Fibroblast of lung (primary cell): ENCODE measurements around the gene LINGO3. TPM values are rescaled to one million over a fixed set of nuclear protein-coding genes. Genes with fewer than 3 reads are reported as not detected.

Experiments used
- DNase-seq, 2 donors: peaks; one replicate each; pipeline versions ENCODE4 v3.0.0 to v3.0.0-alpha.2; 2010; ENCODE audit warnings: low read depth in 2 of 2
- H2AFZ ChIP-seq: 2 replicates; pipeline ENCODE4 v1.5.1; 2012; ENCODE audit warnings: low read length, control low read depth, inconsistent platforms
- H3K27ac ChIP-seq: 2 replicates; pipeline ENCODE4 v1.5.1; 2011; ENCODE audit warnings: low read length, control low read depth; ENCODE audit not compliant: insufficient read depth
- H3K27me3 ChIP-seq: 2 replicates; pipeline ENCODE4 v1.5.1; 2011; ENCODE audit warnings: mild to moderate bottlenecking, low read length; ENCODE audit not compliant: control insufficient read depth, insufficient read depth
- H3K36me3 ChIP-seq: 2 replicates; pipeline ENCODE4 v1.5.1; 2011; ENCODE audit warnings: low read length; ENCODE audit not compliant: control insufficient read depth, insufficient read depth
- H3K4me1 ChIP-seq: 2 replicates; pipeline ENCODE4 v1.5.1; 2011; ENCODE audit warnings: low read length; ENCODE audit not compliant: control insufficient read depth, insufficient read depth; ENCODE audit errors: extremely low read depth
- H3K4me2 ChIP-seq: 2 replicates; pipeline ENCODE4 v1.5.1; 2011; ENCODE audit warnings: low read length, control low read depth; ENCODE audit not compliant: insufficient read depth; ENCODE audit errors: extremely low read depth
- H3K4me3 ChIP-seq, 4 experiments: fragments of 200-600 bp in 1 of 4; sonication (generic) in 1 of 4; replicated peaks in 1 of 4; 2 replicates each; pipeline ENCODE4 v1.5.1; 2011 to 2016; ENCODE audit warnings: low read length in 4 of 4, low read depth in 3 of 4, mild to moderate bottlenecking in 3 of 4, control low read depth in 2 of 4, inconsistent platforms in 1 of 4, mixed read lengths in 1 of 4; ENCODE audit not compliant: insufficient read depth in 1 of 4; ENCODE audit errors: control extremely low read depth in 1 of 4
- H3K79me2 ChIP-seq: 2 replicates; pipeline ENCODE4 v1.5.1; 2012; ENCODE audit warnings: mild to moderate bottlenecking, low read length, inconsistent platforms; ENCODE audit not compliant: control insufficient read depth, insufficient read depth
- H3K9ac ChIP-seq: 2 replicates; pipeline ENCODE4 v1.5.1; 2011; ENCODE audit warnings: mild to moderate bottlenecking, low read length, control low read depth; ENCODE audit not compliant: insufficient read depth
- H3K9me3 ChIP-seq: 2 replicates; pipeline ENCODE4 v1.5.1; 2012; ENCODE audit warnings: low read depth, low read length; ENCODE audit not compliant: control insufficient read depth, insufficient read depth
- H4K20me1 ChIP-seq: 2 replicates; pipeline ENCODE4 v1.5.1; 2011; ENCODE audit warnings: low read length; ENCODE audit not compliant: control insufficient read depth, insufficient read depth; ENCODE audit errors: extremely low read depth
- CTCF ChIP-seq, 2 donors: IDR thresholded peaks in 1 of 2; conservative IDR thresholded peaks in 1 of 2; 1 replicate in 1 of 2; 2 replicates in 1 of 2; pipeline ENCODE4 v1.5.1; 2011 to 2012; ENCODE audit warnings: low read length in 2 of 2, control low read depth in 1 of 2, inconsistent platforms in 1 of 2, low read depth in 1 of 2, mild to moderate bottlenecking in 1 of 2
- EZH2 ChIP-seq: IDR thresholded peaks from 2 replicates; pipeline ENCODE4 v1.5.1; 2012; ENCODE audit warnings: low read length, control low read depth, mild to moderate bottlenecking; ENCODE audit errors: missing control alignments
- polyA plus RNA-seq, 2 donors: library from polyadenylated mRNA; depleted of rRNA in 1 of 2; stranded (reverse) in 1 of 2; unstranded in 1 of 2; fragments of >200 nt; gene quantifications; 2 replicates each; pipeline ENCODE4 v1.2.1, GENCODE V29; 2011 to 2012; ENCODE audit warnings: missing spikeins in 1 of 2
- total RNA-seq: library from RNA; depleted of rRNA; stranded (reverse); fragments of >200 nt; gene quantifications from 2 replicates; pipeline ENCODE4 v1.2.1, GENCODE V29; 2014

LINGO3 gene
- total and polyA plus RNA-seq, 2 donors (not counting 1 experiment from before 2014, with no cell fraction given): not detected

- H3K4me1 ChIP-seq: peaks cover 15% of the 10 kb centered on the region
- H3K4me3 ChIP-seq: peak overlapping the region; percentile 47 to 99 (median 62)
- TF ChIP-seq CTCF (conservative IDR thresholded peaks at IDR 0.05 in 1 of 2, IDR thresholded peaks at IDR 0.05 in 1 of 2; ENCODE audit: low read depth in 1 of 2, low read length in 2 of 2) (no peak), EZH2 (no peak)
- no peaks in the 10 kb centered on the region for H3K9me3 ChIP-seq
- H3K9ac ChIP-seq: peak overlapping the region; percentile 34
- no peak overlapping the region for H3K27ac ChIP-seq
- no peaks in the 10 kb centered on the region for H3K27me3 ChIP-seq
- H3K79me2 ChIP-seq: peaks cover 43% of the 10 kb centered on the region
- H3K4me2 ChIP-seq: peak overlapping the region; percentile 36
- DNase-seq: no peak
- H2AFZ ChIP-seq: no peak overlapping the region
- peaks cover 10% of the 10 kb centered on the region for H3K36me3 ChIP-seq
- peaks cover 4% of the 10 kb centered on the region for H4K20me1 ChIP-seq
Measured at GRCh38 chr19:2268861-2269243, 39.1 kb downstream of the LINGO3 start.

DNA sequence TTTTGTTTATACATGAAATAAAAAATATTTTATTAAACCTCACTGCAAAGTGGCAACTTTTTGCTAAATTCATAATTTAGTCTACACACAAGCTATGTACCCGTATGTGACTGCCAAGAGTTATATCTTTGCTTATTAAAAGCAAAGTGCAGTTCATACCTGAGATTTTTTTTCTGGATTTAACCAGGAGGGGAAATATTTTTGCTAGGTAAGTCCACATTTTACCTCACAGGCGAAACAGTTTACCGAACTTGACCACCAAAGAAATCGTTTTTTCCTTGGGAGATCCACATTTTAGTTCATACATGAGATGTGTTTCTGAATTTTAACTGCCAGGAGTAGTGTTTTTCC lies 39.5 kb downstream of the LINGO3 start:
- H3K9ac ChIP-seq: no peak overlapping the region
- no peaks in the 10 kb centered on the region for H3K27me3 ChIP-seq
- no peak overlapping the region for H3K27ac ChIP-seq
- no peak overlapping the region for H3K4me2 ChIP-seq
- peaks cover 9% of the 10 kb centered on the region for H3K36me3 ChIP-seq
- peaks cover 4% of the 10 kb centered on the region for H4K20me1 ChIP-seq
- H3K4me3 ChIP-seq: peak overlapping the region in 1 of 4 experiments; percentile 74
- H3K79me2 ChIP-seq: peaks cover 40% of the 10 kb centered on the region
- peaks cover 14% of the 10 kb centered on the region for H3K4me1 ChIP-seq
- no peak overlapping the region for H2AFZ ChIP-seq
- no peak for DNase-seq
- TF ChIP-seq CTCF (conservative IDR thresholded peaks at IDR 0.05 in 1 of 2, IDR thresholded peaks at IDR 0.05 in 1 of 2; ENCODE audit: low read depth in 1 of 2, low read length in 2 of 2): no peak
- no peak for TF ChIP-seq EZH2
- no peaks in the 10 kb centered on the region for H3K9me3 ChIP-seq

DNA sequence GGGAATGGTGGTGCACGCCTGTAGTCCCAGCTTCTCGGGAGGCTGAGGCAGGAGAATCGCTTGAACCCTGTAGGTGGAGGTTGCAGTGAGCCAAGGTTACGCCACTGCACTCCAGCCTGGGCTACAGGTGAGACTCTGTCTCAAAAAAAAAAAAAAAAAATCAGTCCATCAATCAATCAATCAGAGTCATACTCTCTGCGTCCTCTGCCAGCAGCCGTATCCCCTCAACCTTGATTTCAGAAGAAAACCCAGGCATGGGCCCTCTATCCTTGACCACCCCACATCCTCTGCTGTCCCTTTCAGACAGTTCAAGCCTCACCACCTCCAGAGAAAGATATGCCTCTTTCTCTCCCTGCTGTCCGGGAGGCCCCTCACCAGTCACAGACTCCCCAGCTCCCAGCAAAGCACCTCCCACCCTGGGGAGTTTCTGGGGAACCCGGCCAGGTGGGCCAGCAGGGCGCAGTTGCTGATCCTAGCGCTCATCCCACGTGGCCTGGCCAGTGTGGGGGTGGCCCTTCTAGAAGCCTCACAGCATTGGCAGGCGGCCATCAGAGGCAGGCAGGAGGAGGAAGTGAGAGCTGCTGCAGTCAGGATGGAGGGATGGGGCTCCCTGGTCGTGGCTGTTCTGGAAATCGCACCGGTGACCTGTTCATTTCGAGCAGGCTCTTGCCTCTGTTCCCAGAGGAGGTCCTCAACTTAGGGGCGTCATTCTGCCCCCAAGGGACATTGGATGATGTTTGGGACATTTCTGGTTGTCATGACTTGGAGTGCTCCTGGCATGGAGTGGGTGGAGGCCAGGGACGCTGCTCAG lies 41.6 kb downstream of the LINGO3 start:
- Histone ChIP-seq H2AFZ (peak overlapping the region; percentile 73), H3K79me2 (peaks cover 19% of the 10 kb centered on the region), H3K4me1 (peaks cover 8% of the 10 kb centered on the region), H3K27ac (no peak overlapping the region), H3K9ac (no peak overlapping the region), H3K9me3 (no peaks in the 10 kb centered on the region), H3K4me3 (no peak overlapping the region), H3K4me2 (no peak overlapping the region), H3K27me3 (no peaks in the 10 kb centered on the region), H4K20me1 (no peaks in the 10 kb centered on the region), H3K36me3 (no peaks in the 10 kb centered on the region)
- peak; percentile 68 to 71 for DNase-seq
- TF ChIP-seq EZH2 (no peak), CTCF (conservative IDR thresholded peaks at IDR 0.05 in 1 of 2, IDR thresholded peaks at IDR 0.05 in 1 of 2; ENCODE audit: low read depth in 1 of 2, low read length in 2 of 2) (no peak)
